LNCAP (cell line): ENCODE data around the gene PIBF1.

ENCODE experiments used
- TF ChIP-seq, protein P1 (sequence below): fragments of 450-650 bp; IDR thresholded peaks from 2 replicates; pipeline ENCODE4 v1.5.1; 2017; ENCODE audit warnings: mild to moderate bottlenecking

Gene PIBF1

GRCh38 chr13:72781451-72782439 lies at the start of gene PIBF1, which contains the start of gene DIS3:
Gene PIBF1 (plus strand): TSS chr13:72782133. CDS start chr13:72783470, 1,337 bp downstream.
Gene DIS3 (minus strand): TSS chr13:72781900. CDS start chr13:72781832, 68 bp downstream.
- TF ChIP-seq, protein P1, sequence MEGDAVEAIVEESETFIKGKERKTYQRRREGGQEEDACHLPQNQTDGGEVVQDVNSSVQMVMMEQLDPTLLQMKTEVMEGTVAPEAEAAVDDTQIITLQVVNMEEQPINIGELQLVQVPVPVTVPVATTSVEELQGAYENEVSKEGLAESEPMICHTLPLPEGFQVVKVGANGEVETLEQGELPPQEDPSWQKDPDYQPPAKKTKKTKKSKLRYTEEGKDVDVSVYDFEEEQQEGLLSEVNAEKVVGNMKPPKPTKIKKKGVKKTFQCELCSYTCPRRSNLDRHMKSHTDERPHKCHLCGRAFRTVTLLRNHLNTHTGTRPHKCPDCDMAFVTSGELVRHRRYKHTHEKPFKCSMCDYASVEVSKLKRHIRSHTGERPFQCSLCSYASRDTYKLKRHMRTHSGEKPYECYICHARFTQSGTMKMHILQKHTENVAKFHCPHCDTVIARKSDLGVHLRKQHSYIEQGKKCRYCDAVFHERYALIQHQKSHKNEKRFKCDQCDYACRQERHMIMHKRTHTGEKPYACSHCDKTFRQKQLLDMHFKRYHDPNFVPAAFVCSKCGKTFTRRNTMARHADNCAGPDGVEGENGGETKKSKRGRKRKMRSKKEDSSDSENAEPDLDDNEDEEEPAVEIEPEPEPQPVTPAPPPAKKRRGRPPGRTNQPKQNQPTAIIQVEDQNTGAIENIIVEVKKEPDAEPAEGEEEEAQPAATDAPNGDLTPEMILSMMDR: no peak

GRCh38 chr13:72737033-72737432 lies 44.9 kb upstream of the PIBF1 start:
- TF ChIP-seq, protein P1: no peak

DNA sequence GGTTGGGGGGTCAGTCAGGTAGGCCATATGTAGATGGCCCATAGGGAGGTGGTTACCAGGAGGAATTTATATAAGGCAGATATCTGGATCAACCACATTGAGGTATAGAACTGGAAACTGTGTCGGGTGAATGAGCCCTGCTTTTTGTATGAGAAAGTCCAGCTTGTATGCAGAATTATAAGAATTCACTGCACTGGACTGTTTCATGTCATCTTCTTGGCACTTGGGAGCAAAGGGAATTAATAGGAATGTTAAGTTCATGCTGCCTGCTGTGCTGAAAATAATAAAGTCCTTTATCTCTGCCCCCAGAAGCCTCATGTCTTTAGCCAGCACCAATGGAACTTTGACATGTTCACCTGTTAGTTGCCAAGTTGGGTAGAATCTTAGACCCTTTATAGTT lies 41.9 kb upstream of the PIBF1 start:
- TF ChIP-seq, protein P1: no peak

DNA sequence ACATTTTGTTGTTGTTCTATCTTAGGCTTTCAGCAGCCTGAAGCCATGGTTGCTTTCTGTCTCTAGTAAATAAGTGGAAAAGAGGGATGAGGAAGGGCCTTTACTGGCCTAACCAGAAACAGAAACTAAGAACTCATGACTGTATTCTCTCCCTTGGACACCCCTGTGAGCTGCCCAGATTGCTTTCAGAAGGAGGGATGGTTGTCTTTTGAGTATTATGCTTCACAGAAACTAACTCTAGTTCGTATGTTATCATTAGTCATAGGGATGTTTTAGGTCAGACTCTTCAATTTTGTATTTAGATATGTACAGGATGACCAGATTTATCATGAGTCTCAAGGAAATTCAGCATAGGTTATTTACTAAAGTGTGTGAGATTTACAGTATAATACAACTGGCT lies 36.7 kb upstream of the PIBF1 start:
- TF ChIP-seq, protein P1: no peak

DNA sequence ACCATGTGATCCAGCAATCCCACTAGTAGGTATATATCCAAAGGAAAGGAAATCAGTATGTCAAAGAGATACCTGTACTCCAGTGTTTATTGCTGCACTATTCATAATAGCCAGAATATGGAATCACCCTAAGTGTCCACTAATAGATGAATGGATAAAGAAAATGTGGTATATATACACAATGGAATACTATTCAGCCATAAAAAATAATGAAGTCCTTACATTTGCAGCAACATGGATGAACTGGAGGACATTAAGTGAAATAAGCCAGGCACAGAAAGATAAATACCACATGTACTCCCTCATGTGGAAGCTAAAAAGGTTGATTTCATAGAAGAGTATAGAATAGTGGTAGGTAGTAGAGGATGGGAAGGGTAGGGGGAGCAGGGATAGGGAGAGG lies 30.7 kb upstream of the PIBF1 start:
- TF ChIP-seq, protein P1: no peak

DNA sequence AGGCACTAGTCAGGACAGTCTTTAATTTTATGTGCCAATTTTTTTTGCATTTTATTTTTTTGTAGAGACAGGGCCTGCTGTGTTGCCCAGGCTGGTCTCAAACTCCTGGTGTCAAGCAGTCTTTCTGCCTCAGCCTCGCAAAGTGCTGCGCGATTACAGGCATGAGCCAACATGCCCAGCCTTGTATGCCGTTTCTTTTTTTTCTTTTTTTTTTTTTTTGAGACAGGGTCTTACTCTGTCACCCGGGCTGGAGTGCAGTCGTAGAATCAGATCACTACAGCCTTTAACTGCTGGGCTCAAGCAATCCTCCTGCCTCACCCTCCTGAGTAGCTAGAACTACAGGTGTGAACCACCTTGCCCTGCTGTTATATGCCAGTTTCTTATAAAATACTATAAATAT lies 27.8 kb upstream of the PIBF1 start:
- TF ChIP-seq, protein P1: no peak

GRCh38 chr13:72757792-72758535 lies 24.0 kb upstream of the PIBF1 start:
- TF ChIP-seq, protein P1: no peak
